Cortex of kidney (tissue), 1 donor: ENCODE results near the gene HS6ST3.
"Not testable (repeated sequence)": the region's sequence is repeated elsewhere in the genome, so short reads cannot be mapped to it uniquely, and the experiment has no call there.

ENCODE experiments used
- DNase-seq: peaks from one replicate; lab custom pipeline; 2025; lab: John Stamatoyannopoulos, UW

Gene HS6ST3

GRCh38 chr13:96091164-96092117, 1.5 kb downstream of the HS6ST3 start:
- no peak for DNase-seq

- no peak for DNase-seq
Observed at GRCh38 chr13:96093296-96094006, 3.5 kb downstream of the HS6ST3 start.

GRCh38 chr13:96100457-96101220, 10.7 kb downstream of the HS6ST3 start:
- no peak for DNase-seq

GRCh38 chr13:96104516-96104915, 14.6 kb downstream of the HS6ST3 start:
- no peak for DNase-seq

GRCh38 chr13:96108072-96108471, 18.2 kb downstream of the HS6ST3 start:
- not testable (repeated sequence) for DNase-seq

- no peak for DNase-seq
Observed at GRCh38 chr13:96109125-96109524, 19.2 kb downstream of the HS6ST3 start.

GRCh38 chr13:96112936-96113335, 23.0 kb downstream of the HS6ST3 start:
- no peak for DNase-seq

GRCh38 chr13:96115368-96115767, 25.5 kb downstream of the HS6ST3 start:
- DNase-seq: not testable (repeated sequence)

- no peak for DNase-seq
Observed at GRCh38 chr13:96119921-96120320, 30.0 kb downstream of the HS6ST3 start.

- DNase-seq: no peak
Observed at GRCh38 chr13:96130818-96131340, 41.0 kb downstream of the HS6ST3 start.

- no peak for DNase-seq
Observed at GRCh38 chr13:96141032-96141431, 51.1 kb downstream of the HS6ST3 start.

GRCh38 chr13:96159725-96160124, 69.8 kb downstream of the HS6ST3 start:
- no peak for DNase-seq

- DNase-seq: no peak
Observed at GRCh38 chr13:96161141-96161540, 71.2 kb downstream of the HS6ST3 start.

- DNase-seq: no peak
Observed at GRCh38 chr13:96165840-96166239, 75.9 kb downstream of the HS6ST3 start.

- no peak for DNase-seq
Observed at GRCh38 chr13:96172066-96172465, 82.2 kb downstream of the HS6ST3 start.

GRCh38 chr13:96178759-96179158, 88.9 kb downstream of the HS6ST3 start:
- DNase-seq: no peak

GRCh38 chr13:96179309-96179708, 89.4 kb downstream of the HS6ST3 start:
- no peak for DNase-seq

- no peak for DNase-seq
Observed at GRCh38 chr13:96181911-96182310, 92.0 kb downstream of the HS6ST3 start.

GRCh38 chr13:96185818-96186217, 95.9 kb downstream of the HS6ST3 start:
- no peak for DNase-seq

- DNase-seq: no peak
Observed at GRCh38 chr13:96191367-96191766, 101.5 kb downstream of the HS6ST3 start.

GRCh38 chr13:96193728-96194310, 103.9 kb downstream of the HS6ST3 start:
- no peak for DNase-seq

GRCh38 chr13:96198038-96198437, 108.1 kb downstream of the HS6ST3 start:
- DNase-seq: no peak
